HG03060 (cell line): ENCODE measurements around the gene TXNL4B.

Experiments
- ATAC-seq: cut with Tn5 transposase; IDR thresholded peaks from one replicate; pipeline ENCODE4 v1.9.1; 2021; ENCODE audit warnings: low read depth, moderate number of reproducible peaks; ENCODE audit not compliant: unreplicated experiment

Gene TXNL4B

GRCh38 chr16:72042157-72042660 is 51.2 kb downstream of the TXNL4B start:
- no peak for ATAC-seq

GRCh38 chr16:72036098-72036497 is 57.3 kb downstream of the TXNL4B start:
- no peak for ATAC-seq
